Stimulated activated CD4-positive, alpha-beta T cell treated with anti-CD3 and anti-CD28 coated beads, Interleukin-1b, Interleukin-23, amount 100 ng/mL, for 1 hour (primary cell): ENCODE results near the gene KRTAP9-3.
"Not testable (repeated sequence)": the region's sequence is repeated elsewhere in the genome, so short reads cannot be mapped to it uniquely, and the experiment has no call there.

ENCODE experiments used
- DNase-seq, 2 donors: peaks; one replicate each; pipeline ENCODE4 v3.0.0-alpha.2; 2020; ENCODE audit warnings: low read depth in 2 of 2

KRTAP9-3 gene

GRCh38 chr17:41249637-41250240 lies 17.5 kb downstream of the KRTAP9-3 start, which contains the start of gene KRTAP9-4:
TSS of gene KRTAP9-4 (plus strand) at chr17:41249687. CDS start at chr17:41249721, 34 bp downstream.
- not testable (repeated sequence) for DNase-seq

DNA sequence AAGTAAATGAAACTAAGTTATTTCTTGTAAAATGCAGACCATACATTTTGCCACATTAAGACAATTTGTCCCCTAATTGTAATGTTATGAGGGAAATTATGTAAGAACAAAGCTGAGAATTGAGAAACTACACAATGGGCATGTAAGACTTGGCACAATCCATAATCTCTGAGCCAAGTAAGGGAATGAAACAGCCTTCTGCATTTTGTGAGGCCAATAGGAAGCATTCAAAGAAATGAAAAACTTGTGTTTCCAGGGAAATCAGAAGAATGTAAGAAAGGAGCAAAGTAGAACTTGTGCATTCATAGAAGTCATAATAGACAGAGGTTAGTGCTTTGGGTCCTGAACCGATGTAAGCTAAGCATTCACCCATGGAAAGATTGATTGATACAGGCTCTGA lies 19.0 kb downstream of the KRTAP9-3 start:
- DNase-seq = no peak

DNA sequence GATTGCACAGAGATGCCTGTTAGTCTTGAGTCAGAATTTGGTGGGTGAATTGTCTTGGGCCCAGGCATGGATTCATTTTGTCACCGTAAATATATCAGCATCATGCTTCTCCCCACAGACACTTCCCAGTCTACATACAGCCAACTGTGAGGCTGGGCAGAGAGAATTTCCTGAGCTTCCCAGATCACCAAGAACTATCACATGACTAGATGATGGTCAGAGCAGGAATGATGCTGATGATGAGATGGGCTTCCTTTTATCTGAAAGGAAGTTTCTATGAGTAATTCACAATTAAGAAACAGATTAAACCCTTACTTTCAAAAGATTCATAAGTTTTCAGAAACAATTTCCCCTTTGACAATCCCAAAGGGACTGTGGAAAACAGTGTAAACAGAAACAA lies 22.6 kb downstream of the KRTAP9-3 start:
- no peak for DNase-seq

DNA sequence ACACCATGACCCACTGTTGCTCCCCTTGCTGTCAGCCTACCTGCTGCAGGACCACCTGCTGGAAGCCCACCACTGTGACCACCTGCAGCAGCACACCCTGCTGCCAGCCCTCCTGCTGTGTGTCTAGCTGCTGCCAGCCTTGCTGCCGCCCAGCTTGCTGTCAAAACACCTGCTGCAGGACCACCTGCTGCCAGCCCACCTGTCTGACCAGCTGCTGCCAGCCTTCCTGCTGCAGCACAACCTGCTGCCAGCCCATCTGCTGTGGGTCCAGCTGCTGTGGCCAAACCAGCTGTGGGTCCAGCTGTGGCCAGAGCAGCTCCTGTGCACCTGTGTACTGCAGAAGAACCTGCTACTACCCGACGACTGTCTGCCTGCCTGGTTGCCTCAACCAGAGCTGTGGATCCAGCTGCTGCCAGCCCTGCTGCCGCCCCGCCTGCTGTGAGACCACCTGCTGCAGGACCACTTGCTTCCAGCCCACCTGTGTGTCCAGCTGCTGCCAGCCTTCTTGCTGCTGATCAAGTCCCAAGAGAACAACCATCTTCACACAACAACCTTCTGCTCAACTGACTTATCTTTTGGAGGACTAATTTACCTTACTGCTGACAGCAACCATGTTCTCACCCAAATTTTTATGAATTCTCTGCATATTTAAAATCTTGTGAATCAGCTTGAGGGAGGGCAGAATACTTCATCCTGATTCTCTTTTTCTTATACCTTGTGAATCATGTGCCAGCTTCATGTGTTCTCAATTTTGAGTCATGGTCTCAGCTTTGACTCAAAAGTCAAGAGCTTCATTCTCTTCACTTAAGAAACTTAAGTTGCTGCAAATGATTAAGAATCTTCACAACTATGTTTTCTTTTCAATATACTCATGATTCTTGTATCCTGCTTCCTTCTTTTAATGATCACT lies 23.4 kb downstream of the KRTAP9-3 start, which contains the start of gene KRTAP9-9:
Gene KRTAP9-9, plus strand, starts transcription at position 4 of the 910 bp plus-strand sequence.
- DNase-seq = not testable (repeated sequence)

DNA sequence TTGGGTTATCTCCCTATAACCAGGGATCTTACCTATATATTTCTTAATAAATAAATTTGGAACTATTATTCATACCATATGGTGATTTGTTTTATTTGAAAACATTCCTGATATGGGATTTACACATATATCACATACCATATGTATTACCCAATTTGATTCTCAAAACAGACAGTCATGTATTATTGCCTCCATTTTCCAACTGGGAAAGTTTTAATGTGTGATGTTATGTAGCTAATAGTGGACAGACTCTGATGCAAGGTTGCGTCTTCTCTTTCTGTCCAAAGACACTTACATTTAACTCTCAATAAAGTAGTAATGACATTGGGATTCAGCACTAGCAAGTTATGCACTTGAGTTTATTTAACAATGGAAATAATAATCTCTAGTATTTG lies 24.0 kb downstream of the KRTAP9-3 start:
- no peak for DNase-seq

- no peak for DNase-seq
Measured at GRCh38 chr17:41258406-41258805, 26.2 kb downstream of the KRTAP9-3 start.

DNA sequence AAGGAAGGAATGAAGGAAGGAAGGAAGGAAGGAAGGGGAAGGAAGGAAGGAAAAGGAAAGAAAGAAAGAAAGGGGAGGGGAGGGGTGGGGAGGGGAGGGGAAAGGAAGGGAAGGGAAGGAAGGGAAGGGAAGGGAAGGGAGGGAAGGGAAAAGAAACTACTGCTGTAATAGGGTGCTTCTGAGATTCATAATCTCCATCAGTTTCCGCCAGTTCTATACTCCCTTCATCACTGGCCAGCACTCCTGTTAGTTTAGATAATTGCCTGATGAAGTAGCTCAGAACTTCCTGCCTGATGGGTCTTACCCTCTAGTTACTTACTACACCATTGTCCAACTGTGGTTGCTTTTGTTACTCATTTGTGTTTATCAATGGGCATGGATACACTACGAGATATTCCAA lies 31.0 kb downstream of the KRTAP9-3 start:
- DNase-seq = no peak

DNA sequence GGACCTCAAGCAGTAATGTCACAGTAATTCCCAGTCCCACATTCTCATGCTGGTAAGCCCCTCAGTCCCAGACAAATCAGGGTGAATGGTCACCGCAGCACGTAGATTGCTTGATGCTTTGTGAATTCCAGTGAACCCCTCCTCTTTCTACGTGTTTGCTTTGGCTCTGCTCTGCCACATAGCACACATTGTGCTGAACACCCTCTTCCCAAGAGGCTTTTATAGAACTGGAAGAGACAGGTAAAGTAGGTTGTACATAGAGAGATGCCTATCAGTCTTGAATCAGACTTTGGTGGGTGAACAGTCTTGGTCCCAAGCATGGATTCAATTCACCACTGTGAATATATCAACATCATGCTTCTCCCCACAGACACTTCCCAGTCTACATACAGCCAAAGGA lies 32.4 kb downstream of the KRTAP9-3 start:
- no peak for DNase-seq

DNA sequence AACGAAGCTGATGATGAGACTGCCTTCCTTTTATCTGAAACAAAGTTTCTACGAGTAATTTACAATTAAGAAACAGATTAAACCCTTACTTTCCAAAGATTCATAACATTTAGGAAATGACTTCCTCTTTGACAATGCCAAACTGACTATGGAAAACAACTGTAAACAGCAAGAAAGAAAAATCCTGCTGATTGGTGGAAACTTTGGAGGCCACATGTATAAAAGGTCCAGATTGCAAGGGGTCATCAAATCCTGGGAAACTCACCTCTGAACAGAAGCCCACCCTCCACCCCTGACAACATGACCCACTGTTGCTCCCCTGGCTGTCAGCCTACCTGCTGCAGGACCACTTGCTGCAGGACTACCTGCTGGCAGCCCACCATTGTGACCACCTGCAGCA lies 32.8 kb downstream of the KRTAP9-3 start, which contains the start of gene KRTAP9-6:
Gene KRTAP9-6, plus strand, starts transcription at position 301 of the 400 bp plus-strand sequence. Its CDS starts 0 bp downstream, at position 301.
- DNase-seq = no peak

DNA sequence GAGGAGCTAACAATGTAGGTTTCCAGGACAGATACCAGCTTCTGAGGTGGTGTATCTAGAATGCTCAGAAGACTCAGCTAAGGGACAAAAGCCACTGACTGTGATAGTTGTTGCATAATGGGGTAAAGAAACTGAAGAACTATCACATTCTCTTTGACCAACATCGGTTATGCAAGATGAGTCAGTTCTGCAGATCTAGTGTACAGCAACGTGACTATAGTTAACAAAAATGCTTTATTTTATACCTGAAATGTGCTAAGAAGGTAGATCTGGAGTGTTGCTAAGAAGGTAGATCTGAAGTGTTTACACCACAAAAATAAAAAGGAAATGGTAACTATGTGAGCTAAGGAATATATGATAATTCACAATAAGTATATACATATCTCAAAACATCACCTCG lies 35.5 kb downstream of the KRTAP9-3 start:
- no peak for DNase-seq

- DNase-seq = not testable (repeated sequence)
Measured at GRCh38 chr17:41271323-41271722, 39.1 kb downstream of the KRTAP9-3 start.

- DNase-seq = no peak
Measured at GRCh38 chr17:41271858-41272257, 39.6 kb downstream of the KRTAP9-3 start.

DNA sequence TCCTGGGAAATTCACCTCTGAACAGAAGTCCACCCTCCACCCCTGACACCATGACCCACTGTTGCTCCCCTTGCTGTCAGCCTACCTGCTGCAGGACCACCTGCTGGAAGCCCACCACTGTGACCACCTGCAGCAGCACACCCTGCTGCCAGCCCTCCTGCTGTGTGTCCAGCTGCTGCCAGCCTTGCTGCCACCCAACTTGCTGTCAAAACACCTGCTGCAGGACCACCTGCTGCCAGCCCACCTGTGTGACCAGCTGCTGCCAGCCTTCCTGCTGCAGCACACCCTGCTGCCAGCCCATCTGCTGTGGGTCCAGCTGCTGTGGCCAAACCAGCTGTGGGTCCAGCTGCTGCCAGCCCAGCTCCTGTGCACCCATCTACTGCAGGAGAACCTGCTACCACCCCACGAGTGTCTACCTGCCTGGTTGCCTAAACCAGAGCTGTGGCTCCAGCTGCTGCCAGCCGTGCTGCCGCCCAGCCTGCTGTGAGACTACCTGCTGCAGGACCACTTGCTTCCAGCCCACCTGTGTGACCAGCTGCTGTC lies 43.5 kb downstream of the KRTAP9-3 start, which contains the start of gene KRTAP9-7:
Gene KRTAP9-7, plus strand, starts transcription at position 51 of the 543 bp plus-strand sequence. Its CDS starts 0 bp downstream, at position 51.
- DNase-seq = not testable (repeated sequence)

DNA sequence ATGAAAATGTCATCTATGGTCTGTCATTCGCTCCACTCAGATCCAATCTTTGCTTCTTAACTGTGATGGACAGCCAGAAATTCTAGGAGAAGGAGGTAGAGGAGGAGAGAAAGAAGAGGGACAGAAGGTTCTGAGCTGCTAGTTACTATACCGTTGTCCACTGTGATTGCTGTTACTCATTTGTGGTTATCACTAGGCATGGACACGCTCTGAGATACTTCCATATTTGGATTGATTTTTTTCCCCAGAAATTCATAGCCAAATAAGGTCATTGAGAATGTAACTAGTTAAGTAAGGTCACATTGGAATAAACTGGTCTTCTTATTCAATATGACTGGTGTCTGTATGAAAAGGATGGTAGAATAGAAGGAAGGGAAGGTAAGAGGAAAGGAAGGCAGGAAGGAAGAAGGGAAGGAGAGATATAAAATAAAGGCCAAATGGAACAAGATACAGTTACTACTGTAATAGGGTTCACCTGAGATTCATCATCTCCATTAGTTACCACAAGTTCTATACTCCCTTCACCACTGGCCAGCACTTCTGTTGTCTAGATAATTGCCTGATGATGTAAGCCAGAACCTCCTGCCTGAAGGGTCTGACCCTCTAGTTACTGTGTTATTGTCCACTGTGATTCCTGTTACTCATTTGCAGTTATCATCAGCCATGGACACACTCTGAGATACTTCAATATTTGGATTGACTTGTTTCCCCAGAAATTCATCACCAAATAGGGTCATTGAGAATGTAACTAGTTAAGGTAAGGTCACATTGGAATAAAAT lies 46.1 kb downstream of the KRTAP9-3 start:
- DNase-seq = no peak
